Measurements from ENCODE around the gene GLI3. TPM values are rescaled to one million over a fixed set of nuclear protein-coding genes. Genes with fewer than 3 reads are reported as not detected.

The GLI3 gene
- total and polyA plus RNA-seq, 2 of the 4 experiments (the other 2 are of a cell fraction): 1.3 to 3.9 TPM

DNA sequence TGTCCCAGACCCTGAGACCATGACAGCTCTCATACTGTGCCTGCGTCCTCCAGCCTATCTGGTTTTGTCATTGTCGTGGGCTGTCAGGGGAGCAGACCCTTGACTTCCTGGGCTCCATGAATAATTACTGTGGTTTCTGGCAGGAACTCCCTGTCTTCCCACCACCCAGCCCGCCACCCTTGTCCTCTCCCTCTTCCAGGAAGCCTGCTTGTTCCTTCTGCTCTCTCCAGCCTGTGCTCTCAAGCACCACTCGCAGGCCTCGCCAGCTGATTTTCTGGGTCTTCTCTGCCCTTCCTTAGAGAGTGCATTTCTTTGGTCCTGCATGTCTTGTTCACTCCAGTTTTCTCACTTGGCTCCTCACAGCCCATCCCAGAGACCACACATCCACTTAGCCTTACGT, 309.6 kb downstream of the GLI3 start:
- H4K8ac ChIP-seq (ENCODE audit: low read depth in 2 of 2, low read length in 2 of 2): peak overlapping the region; percentile 64 to 70; a peak in 3 of 4 replicates
- no peaks in the 10 kb centered on the region; the same call in 1 of the 2 replicates for H3K9me1 ChIP-seq (ENCODE audit: insufficient read depth, low read length)
- 82% methylated on average over 3 of the region's 6 CpGs; no CpG with 5 or more reads in 1 of the 2 experiments for WGBS, 2 experiments (ENCODE audit: extremely low coverage in 2 of 2, insufficient read length in 1 of 2)
- peak overlapping the region; percentile 83; the same call in 2 of the 3 replicates for H2BK15ac ChIP-seq (ENCODE audit: low read depth, low read length)
- peak overlapping the region; percentile 97 for H2AK5ac ChIP-seq (ENCODE audit: low read depth, low read length)
- no peak overlapping the region for H3K9ac ChIP-seq (ENCODE audit: low read depth, low read length)
- no peak overlapping the region for H3K4me3 ChIP-seq (ENCODE audit: insufficient read depth, low read depth, low read length)
- peak overlapping the region; percentile 50 for H2BK20ac ChIP-seq (ENCODE audit: low read depth, low read length)
- DNase-seq (no peak), ATAC-seq (ENCODE audit: low read depth) (no peak)
- peak overlapping the region; percentile 77 for H2AFZ ChIP-seq (replicated peaks; ENCODE audit: low read length, poor library complexity)
- in situ Hi-C loops (cut with MboI; ENCODE audit: low sequenced_read_pairs) (no loop called here), intact Hi-C loops (cut with micrococcal nuclease) (no loop called here), dilution Hi-C loops (cut with HindIII; ENCODE audit: low sequenced_read_pairs, unreplicated experiment) (no loop called here)
- H2BK120ac ChIP-seq (ENCODE audit: low read depth, low read length): peak overlapping the region; percentile 87
- peaks cover 13% of the 10 kb centered on the region for H3K4me1 ChIP-seq (ENCODE audit: control insufficient read depth, insufficient read depth, low read length)
- 0 out of 2 replicates have a peak overlapping the region, but pooled peaks have one; percentile 24 for H3K23ac ChIP-seq (ENCODE audit: low read depth, low read length)
- no peaks in the 10 kb centered on the region for H3K36me3 ChIP-seq (ENCODE audit: control insufficient read depth, insufficient read depth, low read length)
- no peak overlapping the region for H3K18ac ChIP-seq (ENCODE audit: low read depth, low read length)
- no peaks in the 10 kb centered on the region for H3K9me3 ChIP-seq (ENCODE audit: control insufficient read depth, insufficient read depth, low read length)
- no TSS peak for BruUV-seq (replicated peaks)
- H3K56ac ChIP-seq (ENCODE audit: extremely low read depth, insufficient read depth, low read length): no peak overlapping the region
- no peak overlapping the region for H4K5ac ChIP-seq (ENCODE audit: low read depth, low read length)
- POLR2A ChIA-PET (ENCODE audit: unreplicated experiment): interaction anchor here (0.6 kb wide), 1 partner anchor 1960 kb away, joined by 4 read pairs; no protein-coding TSS in a partner anchor
- H2AK9ac ChIP-seq (replicated peaks; ENCODE audit: low read depth, low read length, poor library complexity): no peak overlapping the region
- H3K4ac ChIP-seq (ENCODE audit: low read depth, low read length): peak overlapping the region; percentile 87
- H3K14ac ChIP-seq (replicated peaks; ENCODE audit: low read depth, low read length): peak overlapping the region; percentile 65
- H4K91ac ChIP-seq (ENCODE audit: insufficient read depth, low read depth, low read length): peak overlapping the region; percentile 84
- CTCF ChIA-PET: interaction anchor here (0.9 kb wide), 1 partner anchor 216 kb away, joined by 4 read pairs; no protein-coding TSS in a partner anchor
- no peaks in the 10 kb centered on the region for H3K79me1 ChIP-seq (ENCODE audit: low read depth in 1 of 2, low read length in 2 of 2)
- H3K27me3 ChIP-seq (ENCODE audit: control insufficient read depth, insufficient read depth, low read length): no peaks in the 10 kb centered on the region
- no peak overlapping the region for H2BK5ac ChIP-seq (ENCODE audit: low read depth, low read length, poor library complexity, severe bottlenecking)
- H3K27ac ChIP-seq (ENCODE audit: insufficient read depth, low read length): no peak overlapping the region
- H3K4me2 ChIP-seq (ENCODE audit: low read depth, low read length): no peak overlapping the region
- no peaks in the 10 kb centered on the region for H4K20me1 ChIP-seq (ENCODE audit: insufficient read depth, low read length)
- TF ChIP-seq MAFK (IDR thresholded peaks at IDR 0.05; ENCODE audit: low read depth, low read length) (no peak), CEBPB (IDR thresholded peaks at IDR 0.05; ENCODE audit: low read depth, low read length) (no peak), SMC3 (IDR thresholded peaks at IDR 0.05; ENCODE audit: low read depth, low read length) (no peak), MAZ (IDR thresholded peaks at IDR 0.05; ENCODE audit: borderline replicate concordance, low read depth, low read length) (no peak), RCOR1 (IDR thresholded peaks at IDR 0.05; ENCODE audit: insufficient replicate concordance, low read length) (no peak), BHLHE40 (IDR thresholded peaks at IDR 0.05; ENCODE audit: low read depth, low read length) (no peak), CHD1 (IDR thresholded peaks at IDR 0.05; ENCODE audit: low read depth, low read length) (no peak)
- TF ChIP-seq, protein P1, sequence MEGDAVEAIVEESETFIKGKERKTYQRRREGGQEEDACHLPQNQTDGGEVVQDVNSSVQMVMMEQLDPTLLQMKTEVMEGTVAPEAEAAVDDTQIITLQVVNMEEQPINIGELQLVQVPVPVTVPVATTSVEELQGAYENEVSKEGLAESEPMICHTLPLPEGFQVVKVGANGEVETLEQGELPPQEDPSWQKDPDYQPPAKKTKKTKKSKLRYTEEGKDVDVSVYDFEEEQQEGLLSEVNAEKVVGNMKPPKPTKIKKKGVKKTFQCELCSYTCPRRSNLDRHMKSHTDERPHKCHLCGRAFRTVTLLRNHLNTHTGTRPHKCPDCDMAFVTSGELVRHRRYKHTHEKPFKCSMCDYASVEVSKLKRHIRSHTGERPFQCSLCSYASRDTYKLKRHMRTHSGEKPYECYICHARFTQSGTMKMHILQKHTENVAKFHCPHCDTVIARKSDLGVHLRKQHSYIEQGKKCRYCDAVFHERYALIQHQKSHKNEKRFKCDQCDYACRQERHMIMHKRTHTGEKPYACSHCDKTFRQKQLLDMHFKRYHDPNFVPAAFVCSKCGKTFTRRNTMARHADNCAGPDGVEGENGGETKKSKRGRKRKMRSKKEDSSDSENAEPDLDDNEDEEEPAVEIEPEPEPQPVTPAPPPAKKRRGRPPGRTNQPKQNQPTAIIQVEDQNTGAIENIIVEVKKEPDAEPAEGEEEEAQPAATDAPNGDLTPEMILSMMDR (conservative IDR thresholded peaks at IDR 0.05; ENCODE audit: low read depth, low read length): no peak

Measured in IMR-90 (cell line).